Thyroid gland (tissue), 4 donors: Measurements from ENCODE around the gene TGFBR3. TPM values are rescaled to one million over a fixed set of nuclear protein-coding genes. Genes with fewer than 3 reads are reported as not detected.

Source experiments
- DNase-seq, 2 donors: peaks; one replicate each; pipeline ENCODE4 v3.0.0-alpha.2; 2019
- H3K27ac ChIP-seq, 3 donors: fragments of 200-600 bp; sonication (generic); 1 replicate in 2 of 3; 2 replicates in 1 of 3; pipeline ENCODE4 v1.5.1; 2016 to 2019; ENCODE audit warnings: mild to moderate bottlenecking in 1 of 3, moderate library complexity in 1 of 3
- H3K27me3 ChIP-seq: fragments of 200-600 bp; sonication (generic); one replicate; pipeline ENCODE4 v1.5.1; 2019
- H3K36me3 ChIP-seq, 2 donors: fragments of 200-600 bp; sonication (generic); one replicate each; pipeline ENCODE4 v1.5.1; 2016 to 2019
- H3K4me1 ChIP-seq, 2 donors: fragments of 200-600 bp; sonication (generic); one replicate each; pipeline ENCODE4 v1.5.1; 2017 to 2019
- H3K4me3 ChIP-seq, 3 donors: fragments of 200-600 bp; sonication (generic); replicated peaks in 1 of 3; 1 replicate in 2 of 3; 2 replicates in 1 of 3; pipeline ENCODE4 v1.5.1; 2016; ENCODE audit warnings: mild to moderate bottlenecking in 1 of 3
- H3K9me3 ChIP-seq: fragments of 200-600 bp; sonication (generic); one replicate; pipeline ENCODE4 v1.5.1; 2017
- CTCF ChIP-seq, 6 experiments: fragments of 200-600 bp in 3 of 6; fragments of 450-650 bp in 3 of 6; sonication (generic) in 3 of 6; IDR thresholded peaks; one replicate each; pipeline ENCODE4 v1.5.1; 2016 to 2019; ENCODE audit warnings: antibody characterized with exemption in 6 of 6, mild to moderate bottlenecking in 2 of 6, inconsistent platforms in 1 of 6, moderate library complexity in 1 of 6
- POLR2A ChIP-seq, 2 donors: fragments of 450-650 bp; IDR thresholded peaks; one replicate each; pipeline ENCODE4 v1.6.1; 2017; ENCODE audit warnings: antibody characterized with exemption in 2 of 2, mild to moderate bottlenecking in 2 of 2, moderate library complexity in 1 of 2
- WGBS, 2 donors: methylation state at CpG; one replicate each; pipeline ENCODE4 v1.1.5; 2017; 5-methylcytosine and 5-hydroxymethylcytosine counted together
- intact Hi-C: fragments of 100-400 bp; cut with DNase I; formaldehyde crosslinking; loops from one replicate; pipeline ENCODE4 v1.15.1; 2023
- total RNA-seq, 4 donors: library from RNA; depleted of rRNA; stranded (reverse); fragments of >200 nt; gene quantifications; one replicate each; pipeline ENCODE4 v1.2.3, GENCODE V29; 2016

TGFBR3 gene
- total RNA-seq, 4 donors from 2014 or later = 37.2 to 223 (median 106) TPM

GRCh38 chr1:91827087-91827458 lies 58.9 kb downstream of the TGFBR3 start:
- 88 to 93% methylated on average over 9 of the region's 9 CpGs for WGBS, 2 donors

GRCh38 chr1:91826649-91827048 lies 59.3 kb downstream of the TGFBR3 start:
- TF ChIP-seq CTCF (IDR thresholded peaks at IDR 0.05) (no peak), POLR2A (IDR thresholded peaks at IDR 0.05) (no peak)
- WGBS, 2 donors = 93 to 96% methylated on average over 5 of the region's 5 CpGs
- no peaks in the 10 kb centered on the region for H3K9me3 ChIP-seq
- H3K36me3 ChIP-seq = no peaks in the 10 kb centered on the region
- no peak overlapping the region for H3K4me3 ChIP-seq
- peaks cover 11 to 29% of the 10 kb centered on the region in 2 donors for H3K4me1 ChIP-seq
- intact Hi-C loops = no loop called here
- DNase-seq = no peak
- no peak overlapping the region for H3K27ac ChIP-seq
- no peaks in the 10 kb centered on the region for H3K27me3 ChIP-seq

More at GRCh38 chr1:91827087-91827458, 58.9 kb downstream of the TGFBR3 start:
- Histone ChIP-seq H3K36me3 (no peaks in the 10 kb centered on the region), H3K27me3 (no peaks in the 10 kb centered on the region), H3K4me3 (no peak overlapping the region), H3K4me1 (peaks cover 11 to 29% of the 10 kb centered on the region in 2 donors), H3K27ac (no peak overlapping the region), H3K9me3 (no peaks in the 10 kb centered on the region)
- DNase-seq = no peak
- intact Hi-C loops = no loop called here
- no peak for TF ChIP-seq POLR2A (IDR thresholded peaks at IDR 0.05)
- TF ChIP-seq CTCF (IDR thresholded peaks at IDR 0.05) = no peak

- DNase-seq = no peak
- H3K36me3 ChIP-seq = no peaks in the 10 kb centered on the region
- H3K27ac ChIP-seq = no peak overlapping the region
- H3K4me3 ChIP-seq = no peak overlapping the region
- H3K27me3 ChIP-seq = no peaks in the 10 kb centered on the region
- peaks cover 11 to 26% of the 10 kb centered on the region in 2 donors for H3K4me1 ChIP-seq
- TF ChIP-seq POLR2A (IDR thresholded peaks at IDR 0.05) (no peak), CTCF (IDR thresholded peaks at IDR 0.05) (no peak)
- WGBS, 2 donors = 94% methylated on average over 6 of the region's 6 CpGs
- intact Hi-C loops = no loop called here
- no peaks in the 10 kb centered on the region for H3K9me3 ChIP-seq
Measured at GRCh38 chr1:91826248-91826647, 59.7 kb downstream of the TGFBR3 start.

GRCh38 chr1:91821126-91821868 lies 64.7 kb downstream of the TGFBR3 start:
- H3K4me1 ChIP-seq = peaks cover 17 to 33% of the 10 kb centered on the region in 2 donors
- H3K36me3 ChIP-seq = no peaks in the 10 kb centered on the region
- WGBS, 2 donors = 88 to 93% methylated on average over 6 of the region's 6 CpGs
- H3K27me3 ChIP-seq = no peaks in the 10 kb centered on the region
- intact Hi-C loops = no loop called here
- TF ChIP-seq POLR2A (IDR thresholded peaks at IDR 0.05) (no peak), CTCF (IDR thresholded peaks at IDR 0.05) (no peak)
- H3K9me3 ChIP-seq = no peaks in the 10 kb centered on the region
- no peak for DNase-seq
- no peak overlapping the region for H3K27ac ChIP-seq
- no peak overlapping the region for H3K4me3 ChIP-seq

GRCh38 chr1:91819038-91819788 lies 66.7 kb downstream of the TGFBR3 start:
- no peaks in the 10 kb centered on the region for H3K9me3 ChIP-seq
- no peaks in the 10 kb centered on the region for H3K27me3 ChIP-seq
- H3K27ac ChIP-seq = no peak overlapping the region
- TF ChIP-seq POLR2A (IDR thresholded peaks at IDR 0.05) (no peak), CTCF (IDR thresholded peaks at IDR 0.05) (no peak)
- H3K4me3 ChIP-seq = no peak overlapping the region
- DNase-seq = no peak
- H3K4me1 ChIP-seq = peaks cover 24 to 39% of the 10 kb centered on the region in 2 donors
- intact Hi-C loops = no loop called here
- no peaks in the 10 kb centered on the region for H3K36me3 ChIP-seq
- 72 to 75% methylated on average over 11 of the region's 11 CpGs for WGBS, 2 donors
